Small intestine (tissue), 7 donors: ENCODE measurements around the gene B3GLCT. TPM values are rescaled to one million over a fixed set of nuclear protein-coding genes. Genes with fewer than 3 reads are reported as not detected.

Experiments used
- DNase-seq, 2 donors: peaks; one replicate each; pipeline versions ENCODE4 v3.0.0 to v3.0.0-alpha.2; 2013
- FAIRE-seq: peaks from 2 replicates; lab custom pipeline; 2012; peaks lifted over from hg19 to GRCh38; lab: Jason Lieb, UNC
- H3K27ac ChIP-seq, 3 donors: one replicate each; pipeline ENCODE4 v1.5.1; 2013; ENCODE audit warnings: low read length in 2 of 3, mild to moderate bottlenecking in 2 of 3, control low read depth in 1 of 3, inconsistent platforms in 1 of 3, low read depth in 1 of 3, moderate library complexity in 1 of 3
- H3K27me3 ChIP-seq, 3 donors: one replicate each; pipeline ENCODE4 v1.6.1; 2013; ENCODE audit warnings: low read length in 3 of 3, inconsistent platforms in 1 of 3; ENCODE audit not compliant: control insufficient read depth in 3 of 3, insufficient read depth in 3 of 3
- H3K36me3 ChIP-seq, 3 donors: one replicate each; pipeline ENCODE4 v1.6.1; 2013; ENCODE audit warnings: low read length in 3 of 3, inconsistent platforms in 1 of 3, low read depth in 1 of 3, mild to moderate bottlenecking in 1 of 3, moderate library complexity in 1 of 3; ENCODE audit not compliant: control insufficient read depth in 3 of 3, insufficient read depth in 2 of 3
- H3K4me1 ChIP-seq, 3 donors: one replicate each; pipeline ENCODE4 v1.6.1; 2013; ENCODE audit warnings: low read length in 2 of 3, inconsistent platforms in 1 of 3, low read depth in 1 of 3, mild to moderate bottlenecking in 1 of 3, moderate library complexity in 1 of 3; ENCODE audit not compliant: control insufficient read depth in 3 of 3, insufficient read depth in 2 of 3
- H3K4me3 ChIP-seq, 3 donors: one replicate each; pipeline ENCODE4 v1.5.1; 2013; ENCODE audit warnings: low read length in 3 of 3, control low read depth in 1 of 3, inconsistent platforms in 1 of 3, low read depth in 1 of 3, mild to moderate bottlenecking in 1 of 3, moderate library complexity in 1 of 3
- H3K9me3 ChIP-seq, 2 donors: one replicate each; pipeline ENCODE4 v1.6.1; 2013; ENCODE audit warnings: low read depth in 1 of 2, low read length in 1 of 2; ENCODE audit not compliant: control insufficient read depth in 2 of 2, insufficient read depth in 1 of 2
- WGBS, 3 donors: extraction: QIAGEN DNeasy Blood & Tissue Kit; methylation state at CpG; one replicate each; pipeline ENCODE4 v1.1.7; 2013; 5-methylcytosine and 5-hydroxymethylcytosine counted together
- polyA plus RNA-seq, 4 donors: library from polyadenylated mRNA; stranded (reverse) in 3 of 4; unstranded in 1 of 4; fragments of 200-250 nt in 3 of 4; fragments of 120-200 nt in 1 of 4; gene quantifications; one replicate each; pipeline versions ENCODE4 v1.2.1 to v1.2.3, GENCODE V29; 2013
- donor health status: healthy with polysubstance abuse.
- donor health status: control.
- donor health status: control.
- donor health status: Bipolar disorder and iron deficiency.
- donor health status: healthy.

Gene B3GLCT
- polyA plus RNA-seq, 4 donors, result 1.6 to 6.1 (median 1.9) TPM

DNA sequence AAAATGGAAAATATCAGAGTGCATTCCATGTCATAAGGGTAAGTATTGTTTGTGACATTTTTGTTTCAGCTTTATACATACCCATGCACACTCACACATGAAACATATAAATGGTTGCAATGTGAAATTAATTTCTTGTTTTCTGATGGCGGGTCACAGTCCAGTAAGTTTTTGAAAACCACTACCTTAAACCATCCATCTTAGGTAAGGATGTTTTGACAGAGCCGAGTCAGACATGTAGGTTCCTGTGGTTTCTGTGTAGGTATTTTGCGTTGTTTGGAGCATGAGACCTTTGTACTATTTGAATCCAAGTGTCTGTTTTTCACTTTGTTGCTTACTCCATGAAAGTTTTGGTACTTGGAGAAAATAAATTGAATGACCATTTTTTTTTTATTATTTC is 121.7 kb downstream of the B3GLCT start:
- Histone ChIP-seq H3K27me3 (no peaks in the 10 kb centered on the region), H3K36me3 (peaks cover 0 to 2% (median 2%) of the 10 kb centered on the region in 3 donors), H3K4me3 (no peak overlapping the region), H3K9me3 (peaks cover 0 to 4% of the 10 kb centered on the region in 2 donors), H3K27ac (no peak overlapping the region), H3K4me1 (no peaks in the 10 kb centered on the region)
- WGBS, 3 donors, result 88 to 92% (median 91%) methylated on average over 3 of the region's 3 CpGs
- no peak for DNase-seq
- no peak for FAIRE-seq

DNA sequence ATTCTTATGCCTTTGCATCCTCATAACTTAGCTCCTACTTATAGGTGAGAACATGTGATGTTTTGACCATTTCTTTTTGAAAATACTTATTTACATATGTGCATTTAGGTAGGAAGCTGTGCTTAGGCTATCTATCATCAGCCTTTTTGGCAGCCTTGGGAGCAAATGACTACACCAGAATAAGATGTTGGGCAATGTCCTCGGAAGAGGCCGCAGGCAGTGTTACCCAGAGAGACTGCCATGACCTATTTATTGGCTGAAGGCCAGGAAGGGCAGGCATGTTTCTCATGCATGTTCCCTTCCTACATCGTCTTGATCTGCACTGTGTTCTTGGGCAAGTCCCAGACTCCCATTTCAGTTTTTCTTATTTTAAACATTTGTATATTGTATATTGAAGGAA is 122.3 kb downstream of the B3GLCT start:
- Histone ChIP-seq H3K36me3 (peaks cover 0 to 2% (median 2%) of the 10 kb centered on the region in 3 donors), H3K4me1 (no peaks in the 10 kb centered on the region)

DNA sequence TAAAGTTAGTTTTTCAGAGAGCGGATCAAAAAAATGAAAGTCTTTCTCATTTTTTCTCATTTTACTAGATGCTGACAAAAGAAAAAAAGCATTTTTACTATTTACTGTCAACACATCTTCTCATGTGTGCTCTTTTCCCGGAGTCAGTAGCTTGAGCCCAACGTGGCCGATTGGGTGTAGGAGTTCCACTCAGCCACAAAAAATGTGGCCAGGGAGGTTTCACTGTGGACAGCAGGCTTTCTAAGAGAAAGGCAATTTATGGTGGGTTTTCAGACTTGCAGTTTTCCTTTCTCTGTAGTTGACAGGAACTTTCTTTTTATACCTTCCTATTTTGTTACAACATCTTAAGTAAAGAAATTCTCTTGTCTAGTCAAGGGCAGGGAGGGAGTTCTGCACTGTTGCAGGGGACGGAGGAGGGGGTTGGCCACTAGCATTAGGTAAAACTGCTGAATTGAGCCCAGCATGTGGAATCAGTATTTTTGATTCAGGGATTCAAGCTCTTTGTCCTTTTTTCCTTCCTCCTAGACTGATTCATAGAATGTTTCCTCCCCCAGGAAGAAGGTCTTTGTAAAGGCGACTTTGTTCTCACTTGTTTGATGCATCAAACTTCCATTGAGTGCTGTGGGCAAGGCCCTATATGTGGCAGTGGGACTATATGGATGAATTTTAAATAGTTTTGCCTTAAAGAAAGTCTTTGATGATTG is 123.1 kb downstream of the B3GLCT start:
- Histone ChIP-seq H3K27ac (no peak overlapping the region), H3K27me3 (no peaks in the 10 kb centered on the region), H3K9me3 (no peaks in the 10 kb centered on the region), H3K4me3 (no peak overlapping the region), H3K4me1 (no peaks in the 10 kb centered on the region), H3K36me3 (peaks cover 0 to 2% (median 0%) of the 10 kb centered on the region in 3 donors)
- FAIRE-seq, result no peak
- DNase-seq, result no peak
- 95 to 96% (median 96%) methylated on average over 6 of the region's 6 CpGs for WGBS, 3 donors

More for the DNA sequence above, 122.3 kb downstream of the B3GLCT start:
- WGBS, 3 donors, result 75 to 90% (median 87%) methylated on average over 3 of the region's 3 CpGs
- H3K27me3 ChIP-seq, result no peaks in the 10 kb centered on the region
- no peak overlapping the region for H3K27ac ChIP-seq
- no peak for FAIRE-seq
- DNase-seq, result no peak
- H3K4me3 ChIP-seq, result no peak overlapping the region
- peaks cover 0 to under 1% of the 10 kb centered on the region in 2 donors for H3K9me3 ChIP-seq

DNA sequence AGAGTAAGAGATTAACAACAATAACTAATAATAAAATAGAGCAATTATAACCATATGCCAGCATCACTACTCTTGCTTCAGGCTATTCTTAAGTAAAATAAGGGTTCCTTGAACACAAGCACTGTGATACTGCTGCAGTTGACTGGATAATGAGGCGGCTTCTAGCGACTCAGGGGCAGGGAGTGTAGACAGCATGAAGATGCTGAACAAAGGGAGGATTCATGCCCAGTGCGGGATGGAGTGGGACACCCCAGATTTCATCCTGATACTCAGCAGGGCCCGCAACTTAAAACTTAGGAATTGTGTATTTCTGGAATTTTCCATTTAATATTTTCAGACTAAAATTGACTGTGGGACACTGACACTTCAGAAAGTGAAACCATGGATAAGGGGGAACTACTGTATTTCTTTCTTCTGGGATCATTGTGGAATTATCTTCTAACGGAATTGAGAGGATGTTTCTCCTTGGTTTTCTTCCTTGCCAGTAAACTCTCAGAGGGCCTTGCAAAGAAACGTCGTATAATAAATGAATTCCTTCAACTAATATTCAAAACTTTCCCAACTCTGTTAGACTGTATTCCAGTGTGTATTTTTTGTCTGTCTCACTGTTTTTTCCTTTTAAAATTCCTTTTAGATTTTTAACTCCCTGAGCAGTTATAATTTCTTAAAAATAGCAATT is 127.5 kb downstream of the B3GLCT start:
- no peak overlapping the region for H3K4me3 ChIP-seq
- no peak for DNase-seq
- WGBS, 3 donors, result 83 to 96% (median 94%) methylated on average over 7 of the region's 7 CpGs
- H3K36me3 ChIP-seq, result peaks cover 0 to 3% (median 0%) of the 10 kb centered on the region in 3 donors
- H3K27ac ChIP-seq, result no peak overlapping the region
- FAIRE-seq, result no peak
- H3K4me1 ChIP-seq, result no peaks in the 10 kb centered on the region
- no peaks in the 10 kb centered on the region for H3K9me3 ChIP-seq
- H3K27me3 ChIP-seq, result no peaks in the 10 kb centered on the region

GRCh38 chr13:31328549-31329235 is 128.9 kb downstream of the B3GLCT start:
- WGBS, 3 donors, result 82 to 94% (median 87%) methylated on average over 8 of the region's 8 CpGs
- FAIRE-seq (no peak), DNase-seq (no peak)
- Histone ChIP-seq H3K4me3 (no peak overlapping the region), H3K9me3 (no peaks in the 10 kb centered on the region), H3K36me3 (peaks cover 0 to 3% (median 0%) of the 10 kb centered on the region in 3 donors), H3K27ac (no peak overlapping the region), H3K27me3 (no peaks in the 10 kb centered on the region), H3K4me1 (no peaks in the 10 kb centered on the region)

GRCh38 chr13:31330236-31330635 is 130.5 kb downstream of the B3GLCT start:
- no peak for DNase-seq
- Histone ChIP-seq H3K36me3 (peaks cover 0 to 3% (median 0%) of the 10 kb centered on the region in 3 donors), H3K27ac (no peak overlapping the region), H3K9me3 (no peaks in the 10 kb centered on the region), H3K4me3 (no peak overlapping the region), H3K4me1 (no peaks in the 10 kb centered on the region), H3K27me3 (no peaks in the 10 kb centered on the region)
- FAIRE-seq, result no peak
- WGBS, 3 donors, result 80 to 92% (median 85%) methylated on average over 1 of the region's 1 CpG

DNA sequence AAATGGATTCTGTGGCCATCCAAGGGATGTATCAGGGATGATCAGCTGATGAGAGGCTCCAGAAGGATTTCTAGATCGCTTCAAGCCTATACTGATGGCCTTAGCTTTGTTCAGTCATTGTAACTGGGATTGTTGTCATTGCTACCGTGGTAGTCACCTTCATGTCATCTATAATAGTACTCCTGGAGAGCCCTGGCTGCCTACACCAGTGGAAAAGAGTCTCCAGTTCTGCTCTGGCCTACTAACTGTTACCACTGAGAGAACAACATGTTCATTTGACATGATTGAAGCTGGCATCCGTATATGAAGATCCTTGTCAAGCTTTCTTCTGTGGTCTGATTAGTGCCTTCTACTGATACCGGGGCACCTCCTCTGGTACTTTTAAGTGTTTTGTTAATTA is 131.3 kb downstream of the B3GLCT start:
- H3K9me3 ChIP-seq, result no peaks in the 10 kb centered on the region
- H3K36me3 ChIP-seq, result peaks cover 0 to 3% (median 0%) of the 10 kb centered on the region in 3 donors
- H3K27me3 ChIP-seq, result no peaks in the 10 kb centered on the region
- no peaks in the 10 kb centered on the region for H3K4me1 ChIP-seq
- no peak overlapping the region for H3K27ac ChIP-seq
- FAIRE-seq, result no peak
- 90 to 96% (median 91%) methylated on average over 4 of the region's 4 CpGs for WGBS, 3 donors
- H3K4me3 ChIP-seq, result no peak overlapping the region
- DNase-seq, result no peak

- Histone ChIP-seq H3K4me1 (no peaks in the 10 kb centered on the region), H3K27me3 (no peaks in the 10 kb centered on the region), H3K27ac (no peak overlapping the region), H3K36me3 (peaks cover 0 to under 1% (median 0%) of the 10 kb centered on the region in 3 donors), H3K4me3 (no peak overlapping the region), H3K9me3 (no peaks in the 10 kb centered on the region)
- FAIRE-seq (no peak), DNase-seq (no peak)
- 92 to 96% (median 94%) methylated on average over 1 of the region's 1 CpG for WGBS, 3 donors
These were observed 134.8 kb downstream of the B3GLCT start for GRCh38 chr13:31334547-31334946.
